ENCODE results near the gene SPATA2. TPM values are rescaled to one million over a fixed set of nuclear protein-coding genes. Genes with fewer than 3 reads are reported as not detected.

Gene SPATA2
- total RNA-seq, 4 donors from 2014 or later: 1.7 to 3.0 (median 1.9) TPM

GRCh38 chr20:49894073-49894470, 21.3 kb downstream of the SPATA2 start:
- no peak for TF ChIP-seq CTCF (IDR thresholded peaks at IDR 0.05; ENCODE audit: low read depth)

- no peak for TF ChIP-seq CTCF (IDR thresholded peaks at IDR 0.05; ENCODE audit: low read depth)
These were observed 21.9 kb downstream of the SPATA2 start for GRCh38 chr20:49893242-49894072.

- TF ChIP-seq CTCF (IDR thresholded peaks at IDR 0.05; ENCODE audit: low read depth): no peak
These were observed 22.5 kb downstream of the SPATA2 start for GRCh38 chr20:49892817-49893216.

- TF ChIP-seq CTCF (IDR thresholded peaks at IDR 0.05; ENCODE audit: low read depth): no peak
These were observed 23.1 kb downstream of the SPATA2 start for GRCh38 chr20:49892260-49892659.

GRCh38 chr20:49891476-49892110, 23.7 kb downstream of the SPATA2 start:
- no peak for TF ChIP-seq CTCF (IDR thresholded peaks at IDR 0.05; ENCODE audit: low read depth)

- no peak for TF ChIP-seq CTCF (IDR thresholded peaks at IDR 0.05; ENCODE audit: low read depth)
These were observed 24.6 kb downstream of the SPATA2 start for GRCh38 chr20:49890471-49891361.

GRCh38 chr20:49889935-49890333, 25.4 kb downstream of the SPATA2 start:
- TF ChIP-seq CTCF (IDR thresholded peaks at IDR 0.05; ENCODE audit: low read depth): no peak

All from subcutaneous adipose tissue (tissue), 4 donors.